ENCODE results near the gene CSMD2. TPM values are rescaled to one million over a fixed set of nuclear protein-coding genes. Genes with fewer than 3 reads are reported as not detected.

CSMD2 gene
- total and polyA plus RNA-seq, 2 of the 4 experiments (the other 2 are of a cell fraction): under 0.01 to 0.36 TPM

DNA sequence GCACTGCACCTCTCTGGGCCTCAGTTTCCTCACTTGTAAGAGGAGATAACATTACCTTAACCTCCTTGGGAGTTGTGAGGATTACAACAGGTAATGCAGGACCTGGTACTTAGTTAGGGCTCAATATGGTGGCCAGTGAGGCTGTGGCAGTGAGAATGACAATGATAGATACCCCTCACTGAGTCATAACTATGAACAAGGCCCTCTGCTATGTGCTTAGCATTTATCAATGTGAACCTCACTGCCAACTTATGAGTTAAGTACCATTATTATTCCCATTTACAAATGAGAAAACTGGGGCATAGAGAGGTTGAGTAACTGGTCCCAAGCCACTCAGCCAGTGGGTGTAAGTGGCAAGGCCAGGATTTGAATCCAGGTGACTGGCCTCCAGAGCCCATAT, 236.8 kb downstream of the CSMD2 start:
- H3K4ac ChIP-seq (ENCODE audit: low read depth, low read length): no peak overlapping the region
- no peak overlapping the region for H3K4me2 ChIP-seq (ENCODE audit: low read depth, low read length)
- dilution Hi-C loops (cut with HindIII; ENCODE audit: low sequenced_read_pairs, unreplicated experiment): no loop called here
- no peak overlapping the region for H4K91ac ChIP-seq (ENCODE audit: insufficient read depth, low read depth, low read length)
- H3K27ac ChIP-seq (ENCODE audit: insufficient read depth, low read length): no peak overlapping the region
- no peak overlapping the region for H2BK120ac ChIP-seq (ENCODE audit: low read depth, low read length)
- no peaks in the 10 kb centered on the region for H4K20me1 ChIP-seq (ENCODE audit: insufficient read depth, low read length)
- DNase-seq (peak; percentile 2), ATAC-seq (ENCODE audit: low read depth) (no peak)
- H3K23ac ChIP-seq (ENCODE audit: low read depth, low read length): no peak overlapping the region
- no peak overlapping the region for H3K14ac ChIP-seq (replicated peaks; ENCODE audit: low read depth, low read length)
- no peak overlapping the region for H3K18ac ChIP-seq (ENCODE audit: low read depth, low read length)
- in situ Hi-C loops (cut with MboI; ENCODE audit: low sequenced_read_pairs): no loop called here
- H3K27me3 ChIP-seq (ENCODE audit: control insufficient read depth, insufficient read depth, low read length): no peaks in the 10 kb centered on the region
- H3K9me1 ChIP-seq (ENCODE audit: insufficient read depth, low read length): no peaks in the 10 kb centered on the region
- no peak overlapping the region for H2BK20ac ChIP-seq (ENCODE audit: low read depth, low read length)
- no TSS peak for BruUV-seq (replicated peaks)
- H3K4me1 ChIP-seq (ENCODE audit: control insufficient read depth, insufficient read depth, low read length): no peaks in the 10 kb centered on the region
- no peak overlapping the region for H4K8ac ChIP-seq (ENCODE audit: low read depth in 2 of 2, low read length in 2 of 2)
- ChIA-PET POLR2A (ENCODE audit: unreplicated experiment) (no interaction called here), CTCF (no interaction called here)
- no peak overlapping the region for H2BK5ac ChIP-seq (ENCODE audit: low read depth, low read length, poor library complexity, severe bottlenecking)
- H3K9ac ChIP-seq (ENCODE audit: low read depth, low read length): no peak overlapping the region
- H4K5ac ChIP-seq (ENCODE audit: low read depth, low read length): no peak overlapping the region
- H3K56ac ChIP-seq (ENCODE audit: extremely low read depth, insufficient read depth, low read length): no peak overlapping the region
- H2AK9ac ChIP-seq (replicated peaks; ENCODE audit: low read depth, low read length, poor library complexity): no peak overlapping the region
- H3K4me3 ChIP-seq (ENCODE audit: insufficient read depth, low read depth, low read length): no peak overlapping the region
- H2AFZ ChIP-seq (replicated peaks; ENCODE audit: low read length, poor library complexity): no peak overlapping the region
- no peak overlapping the region for H2AK5ac ChIP-seq (ENCODE audit: low read depth, low read length)
- no peaks in the 10 kb centered on the region for H3K36me3 ChIP-seq (ENCODE audit: control insufficient read depth, insufficient read depth, low read length)
- TF ChIP-seq MAFK (IDR thresholded peaks at IDR 0.05; ENCODE audit: low read depth, low read length) (no peak), RAD21 (IDR thresholded peaks at IDR 0.05; ENCODE audit: low read length) (no peak), CHD1 (IDR thresholded peaks at IDR 0.05; ENCODE audit: low read depth, low read length) (no peak), CEBPB (IDR thresholded peaks at IDR 0.05; ENCODE audit: low read depth, low read length) (no peak), RFX5 (IDR thresholded peaks at IDR 0.05; ENCODE audit: low read depth, low read length) (no peak), RCOR1 (IDR thresholded peaks at IDR 0.05; ENCODE audit: insufficient replicate concordance, low read length) (no peak), FOS (IDR thresholded peaks at IDR 0.05; ENCODE audit: low read depth, low read length) (no peak), BHLHE40 (IDR thresholded peaks at IDR 0.05; ENCODE audit: low read depth, low read length) (no peak), NFE2L2 (IDR thresholded peaks at IDR 0.05; ENCODE audit: low read depth, low read length) (no peak), POLR2A (IDR thresholded peaks at IDR 0.05; ENCODE audit: low read depth, low read length) (no peak), SMC3 (IDR thresholded peaks at IDR 0.05; ENCODE audit: low read depth, low read length) (no peak), MXI1 (IDR thresholded peaks at IDR 0.05; ENCODE audit: borderline replicate concordance, low read depth, low read length) (no peak)
- TF ChIP-seq, protein P1, sequence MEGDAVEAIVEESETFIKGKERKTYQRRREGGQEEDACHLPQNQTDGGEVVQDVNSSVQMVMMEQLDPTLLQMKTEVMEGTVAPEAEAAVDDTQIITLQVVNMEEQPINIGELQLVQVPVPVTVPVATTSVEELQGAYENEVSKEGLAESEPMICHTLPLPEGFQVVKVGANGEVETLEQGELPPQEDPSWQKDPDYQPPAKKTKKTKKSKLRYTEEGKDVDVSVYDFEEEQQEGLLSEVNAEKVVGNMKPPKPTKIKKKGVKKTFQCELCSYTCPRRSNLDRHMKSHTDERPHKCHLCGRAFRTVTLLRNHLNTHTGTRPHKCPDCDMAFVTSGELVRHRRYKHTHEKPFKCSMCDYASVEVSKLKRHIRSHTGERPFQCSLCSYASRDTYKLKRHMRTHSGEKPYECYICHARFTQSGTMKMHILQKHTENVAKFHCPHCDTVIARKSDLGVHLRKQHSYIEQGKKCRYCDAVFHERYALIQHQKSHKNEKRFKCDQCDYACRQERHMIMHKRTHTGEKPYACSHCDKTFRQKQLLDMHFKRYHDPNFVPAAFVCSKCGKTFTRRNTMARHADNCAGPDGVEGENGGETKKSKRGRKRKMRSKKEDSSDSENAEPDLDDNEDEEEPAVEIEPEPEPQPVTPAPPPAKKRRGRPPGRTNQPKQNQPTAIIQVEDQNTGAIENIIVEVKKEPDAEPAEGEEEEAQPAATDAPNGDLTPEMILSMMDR (conservative IDR thresholded peaks at IDR 0.05; ENCODE audit: low read depth, low read length): no peak
- TF ChIP-seq, protein P2, sequence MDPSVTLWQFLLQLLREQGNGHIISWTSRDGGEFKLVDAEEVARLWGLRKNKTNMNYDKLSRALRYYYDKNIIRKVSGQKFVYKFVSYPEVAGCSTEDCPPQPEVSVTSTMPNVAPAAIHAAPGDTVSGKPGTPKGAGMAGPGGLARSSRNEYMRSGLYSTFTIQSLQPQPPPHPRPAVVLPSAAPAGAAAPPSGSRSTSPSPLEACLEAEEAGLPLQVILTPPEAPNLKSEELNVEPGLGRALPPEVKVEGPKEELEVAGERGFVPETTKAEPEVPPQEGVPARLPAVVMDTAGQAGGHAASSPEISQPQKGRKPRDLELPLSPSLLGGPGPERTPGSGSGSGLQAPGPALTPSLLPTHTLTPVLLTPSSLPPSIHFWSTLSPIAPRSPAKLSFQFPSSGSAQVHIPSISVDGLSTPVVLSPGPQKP (IDR thresholded peaks at IDR 0.05; ENCODE audit: borderline replicate concordance, low read depth, low read length): no peak
- no peaks in the 10 kb centered on the region for H3K79me1 ChIP-seq (ENCODE audit: low read depth in 1 of 2, low read length in 2 of 2)
- intact Hi-C loops (cut with micrococcal nuclease): no loop called here
- no peak overlapping the region for H2BK15ac ChIP-seq (ENCODE audit: low read depth, low read length)
- peaks cover 27% of the 10 kb centered on the region for H3K9me3 ChIP-seq (ENCODE audit: control insufficient read depth, insufficient read depth, low read length)
